Stimulated activated CD8-positive, alpha-beta memory T cell treated with anti-CD3 and anti-CD28 coated beads, Interleukin-7, amount 100 ng/mL, for 48 hours (primary cell): Measurements from ENCODE around the gene S100A3.
"Not testable (repeated sequence)": the region's sequence is repeated elsewhere in the genome, so short reads cannot be mapped to it uniquely, and the experiment has no call there.

Experiments
- DNase-seq, 2 donors: peaks; one replicate each; pipeline ENCODE4 v3.0.0-alpha.2; 2020; ENCODE audit warnings: low read depth in 1 of 2; ENCODE audit errors: extremely low read depth in 1 of 2

Gene S100A3

GRCh38 chr1:153536012-153536670 lies 12.9 kb downstream of the S100A3 start:
- DNase-seq = peak; percentile 69 to 85

GRCh38 chr1:153535242-153536011 lies 13.6 kb downstream of the S100A3 start, which contains the start of gene S100A6:
Gene S100A6 (minus strand): TSS chr1:153535991. CDS start chr1:153535339, 652 bp downstream.
- no peak for DNase-seq

GRCh38 chr1:153534925-153535241 lies 14.2 kb downstream of the S100A3 start:
- DNase-seq = no peak

GRCh38 chr1:153534226-153534924 lies 14.7 kb downstream of the S100A3 start:
- no peak for DNase-seq

GRCh38 chr1:153533689-153534201 lies 15.3 kb downstream of the S100A3 start:
- no peak for DNase-seq

GRCh38 chr1:153532769-153533599 lies 16.1 kb downstream of the S100A3 start:
- peak in 1 of 2 donors; percentile 73 for DNase-seq

- no peak for DNase-seq
These were observed 16.9 kb downstream of the S100A3 start for GRCh38 chr1:153532181-153532580.

- DNase-seq = no peak
These were observed 17.4 kb downstream of the S100A3 start for GRCh38 chr1:153531638-153532037.

- DNase-seq = no peak
These were observed 21.4 kb downstream of the S100A3 start for GRCh38 chr1:153527683-153528040.

- no peak for DNase-seq
These were observed 21.9 kb downstream of the S100A3 start for GRCh38 chr1:153527023-153527682.

- no peak for DNase-seq
These were observed 22.9 kb downstream of the S100A3 start for GRCh38 chr1:153526132-153526543.

- DNase-seq = no peak
These were observed 23.9 kb downstream of the S100A3 start for GRCh38 chr1:153525088-153525728.

- not testable (repeated sequence) for DNase-seq
These were observed 26.6 kb downstream of the S100A3 start for GRCh38 chr1:153522353-153523048.

- DNase-seq = not testable (repeated sequence)
These were observed 27.2 kb downstream of the S100A3 start for GRCh38 chr1:153521808-153522207.

GRCh38 chr1:153520818-153521476 lies 28.1 kb downstream of the S100A3 start:
- no peak for DNase-seq

GRCh38 chr1:153520137-153520691 lies 28.8 kb downstream of the S100A3 start:
- not testable (repeated sequence) for DNase-seq

- DNase-seq = no peak
These were observed 29.8 kb downstream of the S100A3 start for GRCh38 chr1:153519242-153519641.
